K562 (cell line): Measurements from ENCODE around the gene NFKBIB. TPM values are rescaled to one million over a fixed set of nuclear protein-coding genes. Genes with fewer than 3 reads are reported as not detected.

Experiments used
- ARNT ChIP-seq, 2 experiments: fragments of 450-650 bp; IDR thresholded peaks; 2 replicates each; pipeline ENCODE4 v1.6.1; 2016; ENCODE audit warnings: mild to moderate bottlenecking in 1 of 2
- E2F5 ChIP-seq: sonication (generic); formaldehyde crosslinking; IDR thresholded peaks from 2 replicates; pipeline ENCODE4 v1.8.0; 2022; ENCODE audit warnings: mild to moderate bottlenecking, missing genetic modification reagents
- EP300 ChIP-seq: IDR thresholded peaks from 2 replicates; pipeline ENCODE4 v1.6.1; 2012; ENCODE audit warnings: low read length, improper control_type of control experiment
- HDAC1 ChIP-seq, 2 experiments: fragments of 450-650 bp; IDR thresholded peaks; 2 replicates each; pipeline ENCODE4 v1.6.1; 2016 to 2017; ENCODE audit warnings: inconsistent platforms in 1 of 2, mild to moderate bottlenecking in 1 of 2, moderate library complexity in 1 of 2
- MTA2 ChIP-seq: fragments of 450-650 bp; IDR thresholded peaks from 2 replicates; pipeline ENCODE4 v1.6.1; 2016; ENCODE audit warnings: low read depth
- MTF1 ChIP-seq: fragments of 250-450 bp; sonication (Bioruptor Pico); IDR thresholded peaks from 2 replicates; pipeline ENCODE4 v1.9.0; 2021; ENCODE audit warnings: moderate library complexity, mild to moderate bottlenecking, inconsistent platforms, borderline replicate concordance
- PRDM10 ChIP-seq: fragments of 450-650 bp; IDR thresholded peaks from 2 replicates; pipeline ENCODE4 v1.6.1; 2018; ENCODE audit not compliant: partially characterized antibody
- SMAD4 ChIP-seq: fragments of 250-450 bp; sonication (Bioruptor Pico); conservative IDR thresholded peaks from 2 replicates; pipeline ENCODE4 v1.8.0; 2021; ENCODE audit warnings: inconsistent platforms, mild to moderate bottlenecking, moderate library complexity
- SREBF2 ChIP-seq: sonication (generic); formaldehyde crosslinking; IDR thresholded peaks from 2 replicates; pipeline ENCODE4 v1.4.0; 2020; ENCODE audit warnings: mild to moderate bottlenecking, missing genetic modification reagents
- SRSF1 ChIP-seq: fragments of 200-400 bp; formaldehyde crosslinking; IDR thresholded peaks from 2 replicates; pipeline ENCODE4 v1.6.1; 2017; ENCODE audit warnings: mild to moderate bottlenecking, low read depth, low read length, moderate library complexity
- THRB ChIP-seq: fragments of 450-650 bp; formaldehyde crosslinking; conservative IDR thresholded peaks from 2 replicates; pipeline ENCODE4 v1.4.0; 2022; ENCODE audit warnings: mild to moderate bottlenecking, missing genetic modification characterization
- ZKSCAN3 ChIP-seq: fragments of 250-450 bp; sonication (Bioruptor Pico); IDR thresholded peaks from 2 replicates; pipeline ENCODE4 v1.4.0; 2020
- ZNF263 ChIP-seq: sonication (generic); formaldehyde crosslinking; IDR thresholded peaks from 2 replicates; pipeline ENCODE4 v1.8.0; 2022; ENCODE audit warnings: mild to moderate bottlenecking, missing genetic modification reagents, borderline replicate concordance
- ZNF518B ChIP-seq: fragments of 250-450 bp; sonication (Bioruptor Pico); IDR thresholded peaks from 2 replicates; pipeline ENCODE4 v1.5.0; 2021; ENCODE audit warnings: mild to moderate bottlenecking, moderate library complexity
- ZNF644 ChIP-seq: fragments of 200-800 bp; sonication (Bioruptor generic); IDR thresholded peaks from 2 replicates; pipeline ENCODE4 v1.6.1; 2016; ENCODE audit warnings: low read depth, missing genetic modification characterization, missing compliant biosample characterization
- ZNF77 ChIP-seq: fragments of 250-450 bp; sonication (Bioruptor Pico); IDR thresholded peaks from 2 replicates; pipeline ENCODE4 v1.5.0; 2020
- polyA plus RNA-seq, 8 experiments: library from polyadenylated mRNA; depleted of rRNA in 4 of 8; stranded (reverse) in 5 of 8; unstranded in 3 of 8; fragments of >200 nt; fragmentation: Nextera tagmentation in 2 of 8; fragmentation: Illumina TruSeq in 1 of 8; extraction: Ambion mirVana in 2 of 8; extraction: Trizol in 1 of 8; gene quantifications; 2 replicates each; pipeline versions ENCODE4 v1.2.1 to v1.2.3, GENCODE V29; 2011 to 2014; ENCODE audit warnings: inconsistent platforms in 1 of 8, missing spikeins in 1 of 8
- total RNA-seq, 7 experiments: library from RNA; depleted of rRNA in 6 of 7; stranded (reverse); fragments of >200 nt in 6 of 7; fragmentation: Illumina TruSeq in 2 of 7; extraction: Trizol in 2 of 7; gene quantifications; 2 replicates each; pipeline versions ENCODE4 v1.2.1 to v1.2.3, GENCODE V29; 2011 to 2021; ENCODE audit warnings: low replicate concordance in 1 of 7

NFKBIB gene
- total and polyA plus RNA-seq, 9 of the 15 experiments (the other 6 are each of a cell fraction or from before 2014, with no cell fraction given): 1.5 to 44.9 (median 10.4) TPM

GRCh38 chr19:38852231-38853044, 47.3 kb upstream of the NFKBIB start (continued):
- TF ChIP-seq PRDM10 (no peak), EP300 (no peak), ZNF263 (CRISPR knock-in tag) (no peak), E2F5 (no peak), SMAD4 (CRISPR knock-in tag) (no peak), SREBF2 (CRISPR knock-in tag) (no peak), HDAC1 (IDR thresholded peaks at IDR 0.05) (peak in 1 of 2 experiments; percentile 44; a peak in 1 of 4 replicates), ZNF644 (tag) (no peak), ZNF77 (CRISPR knock-in tag) (no peak), ARNT (IDR thresholded peaks at IDR 0.05) (no peak), THRB (no peak), SRSF1 (no peak), ZKSCAN3 (no peak), MTF1 (CRISPR knock-in tag) (no peak), ZNF518B (CRISPR knock-in tag) (no peak), MTA2 (no peak)
